GM19468 (cell line): Measurements from ENCODE around the gene PARD3B.

Experiments
- ATAC-seq: cut with Tn5 transposase; IDR thresholded peaks from one replicate; pipeline ENCODE4 v1.9.1; 2021; ENCODE audit warnings: mild to moderate bottlenecking, moderate library complexity, moderate number of reproducible peaks; ENCODE audit not compliant: unreplicated experiment; ENCODE audit errors: extremely low read depth

PARD3B gene

DNA sequence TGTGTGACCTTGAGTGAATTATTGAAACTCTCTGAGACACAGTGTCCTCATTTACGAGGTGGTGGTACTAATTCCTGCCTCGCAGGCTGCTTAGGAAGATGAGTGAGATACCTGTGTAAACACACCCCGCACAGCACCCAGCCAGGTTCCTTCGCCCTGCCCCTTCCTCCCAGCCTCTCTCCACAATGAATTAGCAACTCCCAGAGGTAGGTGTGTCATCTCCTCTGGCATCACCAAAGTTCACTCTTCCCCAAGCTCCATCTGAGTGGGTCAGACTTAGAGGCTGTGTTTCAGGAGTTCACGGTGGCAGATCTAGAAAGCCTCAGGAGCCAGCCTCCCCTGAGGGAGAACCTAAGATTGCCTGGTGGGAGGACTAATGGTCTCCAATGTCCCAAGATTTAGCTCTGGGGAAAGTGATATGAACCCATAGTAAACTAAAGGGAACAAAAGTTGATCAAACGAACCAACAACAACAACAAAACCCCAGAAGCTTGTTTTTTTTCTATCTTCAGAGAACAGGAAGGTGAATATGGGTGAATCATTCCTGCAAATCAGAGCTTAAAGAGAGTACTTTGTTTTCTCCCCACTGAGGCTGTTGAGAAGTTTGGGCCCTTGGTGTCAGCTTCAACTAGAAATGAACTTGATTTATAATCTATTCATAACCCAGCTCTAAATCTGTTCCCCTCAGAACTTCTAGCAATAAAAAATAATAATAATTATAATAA, 1092.7 kb downstream of the PARD3B start:
- ATAC-seq = no peak

GRCh38 chr2:205640716-205641115, 1095.4 kb downstream of the PARD3B start:
- ATAC-seq = no peak

GRCh38 chr2:205642599-205643356, 1097.5 kb downstream of the PARD3B start:
- no peak for ATAC-seq

GRCh38 chr2:205643391-205643885, 1098.2 kb downstream of the PARD3B start:
- no peak for ATAC-seq

GRCh38 chr2:205644018-205644417, 1098.7 kb downstream of the PARD3B start:
- ATAC-seq = no peak

DNA sequence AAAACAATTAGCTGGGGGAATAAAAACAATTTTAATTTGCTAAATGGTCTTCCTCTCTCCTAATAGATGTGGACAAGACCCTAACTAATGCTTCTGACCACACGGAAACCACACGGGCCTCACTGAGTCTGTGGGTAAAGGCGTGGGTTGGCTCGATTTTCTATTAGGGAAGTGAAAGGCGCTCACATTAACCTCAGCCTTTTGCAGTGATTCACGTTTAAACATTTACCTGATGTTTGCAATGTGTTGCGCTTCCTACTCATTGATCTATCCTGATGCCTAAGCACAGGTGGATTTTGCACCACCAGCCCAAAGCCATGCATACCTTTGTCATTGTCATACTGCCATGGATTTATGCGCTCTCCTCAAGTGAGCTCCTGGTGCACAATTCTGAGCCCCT, 1101.4 kb downstream of the PARD3B start:
- ATAC-seq = peak; percentile 98

DNA sequence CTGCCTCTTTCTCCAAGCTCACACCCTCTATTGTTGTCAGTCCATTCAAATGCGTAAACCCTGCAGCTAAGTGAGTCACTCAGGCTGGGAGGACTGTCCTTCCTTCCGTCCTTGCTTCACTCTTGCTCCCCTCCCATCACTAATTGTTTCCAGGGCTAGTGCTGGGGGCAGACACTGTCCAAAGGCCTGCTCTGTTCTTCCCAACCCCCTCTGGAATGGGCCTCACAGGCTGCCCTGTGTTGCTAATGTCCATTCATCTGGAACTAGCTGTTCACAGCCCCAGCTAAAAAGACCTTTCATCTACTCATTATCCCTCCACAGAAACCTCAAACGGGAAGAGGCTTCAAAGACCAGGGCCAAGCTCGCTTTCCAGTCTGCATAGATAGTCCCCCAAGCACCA, 1105.2 kb downstream of the PARD3B start:
- ATAC-seq = no peak

- ATAC-seq = no peak
Measured at GRCh38 chr2:205650931-205651330, 1105.7 kb downstream of the PARD3B start.

- no peak for ATAC-seq
Measured at GRCh38 chr2:205651719-205652118, 1106.4 kb downstream of the PARD3B start.

DNA sequence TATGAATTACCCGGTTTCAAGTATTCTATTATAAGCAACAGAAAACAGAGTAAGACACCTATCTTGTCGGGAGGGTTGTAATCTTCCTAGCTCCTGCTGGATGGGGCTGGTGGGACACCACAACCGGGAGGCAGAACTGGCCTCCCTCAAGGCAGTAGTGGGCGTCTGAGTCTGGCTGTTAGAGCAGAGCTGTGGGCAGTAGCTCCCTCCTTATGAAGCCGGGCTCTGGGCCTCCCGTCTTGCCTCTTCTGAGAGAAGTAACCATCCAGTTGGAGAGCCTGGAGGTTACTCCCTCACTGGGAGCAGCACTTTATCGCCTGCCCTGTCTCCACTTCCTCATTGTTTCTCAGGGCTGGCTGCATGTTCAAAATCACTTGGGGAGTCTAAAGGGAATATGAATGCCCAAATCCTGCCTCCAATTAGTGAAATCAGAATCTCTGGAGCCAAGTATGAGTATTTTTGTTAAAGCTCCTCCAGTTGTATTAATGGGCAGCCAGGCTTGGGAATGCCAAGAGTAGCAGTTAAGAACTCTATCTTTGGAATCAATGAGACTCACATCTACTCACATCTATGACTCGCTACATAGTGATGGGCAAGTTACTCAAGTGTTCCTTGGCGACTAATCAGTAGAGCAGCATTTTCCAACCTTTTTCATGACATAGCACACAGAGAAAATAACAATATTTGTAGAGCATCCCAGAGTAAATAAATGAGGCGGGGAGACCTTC, 1109.8 kb downstream of the PARD3B start:
- no peak for ATAC-seq

DNA sequence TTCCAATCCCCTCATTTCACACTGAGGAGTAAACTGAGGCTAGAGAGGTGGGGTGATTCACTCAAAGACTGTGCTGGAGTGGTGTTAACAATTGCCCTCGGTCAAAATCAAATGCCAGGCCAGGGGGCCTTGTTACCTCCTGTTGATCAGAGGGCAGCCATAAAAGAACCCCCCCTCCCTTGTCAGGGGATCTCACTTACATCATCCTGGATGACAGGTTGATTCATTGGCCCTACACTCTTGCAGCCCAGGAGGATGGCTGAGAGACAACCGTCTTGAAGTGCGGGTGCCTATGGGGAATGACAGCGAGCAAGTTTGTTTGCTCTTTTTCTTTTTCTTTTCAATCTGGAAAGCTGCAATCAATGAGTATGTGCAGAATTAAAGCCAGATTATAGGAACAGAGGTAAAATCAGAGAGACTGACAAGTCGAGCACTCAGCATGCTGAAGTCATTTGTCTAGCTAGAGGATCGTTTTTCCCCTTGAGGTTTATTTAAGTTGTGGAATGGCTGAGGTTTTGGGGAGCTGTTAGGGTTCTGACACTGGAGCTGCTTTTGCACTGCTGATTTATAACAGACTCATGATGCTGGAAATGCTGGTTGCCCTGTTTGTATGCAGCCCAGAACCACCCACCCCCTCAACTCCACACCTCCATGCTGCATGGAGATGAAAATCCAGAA, 1110.6 kb downstream of the PARD3B start:
- no peak for ATAC-seq

GRCh38 chr2:205656461-205656860, 1111.2 kb downstream of the PARD3B start:
- no peak for ATAC-seq

- ATAC-seq = no peak
Measured at GRCh38 chr2:205656941-205657340, 1111.7 kb downstream of the PARD3B start.

DNA sequence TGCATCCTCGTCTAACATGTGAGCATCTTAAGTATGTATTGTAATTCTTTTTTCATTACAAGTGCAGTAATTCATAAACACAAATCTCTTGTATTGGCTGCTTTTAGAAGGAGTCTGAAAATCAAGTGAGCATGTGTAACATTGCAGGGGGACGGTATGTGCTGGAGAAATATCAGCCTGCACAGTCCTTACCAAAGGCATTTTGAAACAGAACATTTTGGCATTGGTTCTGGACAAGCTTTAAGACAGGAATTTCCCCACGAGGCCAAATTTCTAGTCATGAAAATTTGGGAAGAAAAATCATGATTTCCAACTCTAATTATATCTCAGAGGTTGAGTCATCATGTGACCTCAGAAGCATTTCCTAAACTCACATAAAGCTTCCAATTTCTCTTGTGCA, 1112.3 kb downstream of the PARD3B start:
- no peak for ATAC-seq

DNA sequence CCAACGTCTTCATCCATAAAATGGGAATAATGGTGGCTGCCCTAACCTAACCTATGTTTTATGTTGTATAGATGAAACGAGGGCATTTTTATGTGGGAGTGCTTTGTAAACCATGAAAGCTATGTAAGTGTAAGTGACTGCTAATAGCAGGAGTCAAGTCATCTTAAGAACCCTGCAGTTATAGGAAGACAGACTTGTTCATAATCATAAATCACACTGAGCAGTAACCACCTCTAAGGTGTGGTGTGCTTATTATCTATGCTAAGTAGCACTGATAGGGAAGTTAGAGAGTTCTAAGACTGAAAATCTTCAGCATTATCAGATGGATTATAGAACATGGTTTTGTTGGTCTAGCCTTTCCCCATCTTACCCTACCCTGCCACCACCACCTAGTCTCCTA, 1112.8 kb downstream of the PARD3B start:
- no peak for ATAC-seq

DNA sequence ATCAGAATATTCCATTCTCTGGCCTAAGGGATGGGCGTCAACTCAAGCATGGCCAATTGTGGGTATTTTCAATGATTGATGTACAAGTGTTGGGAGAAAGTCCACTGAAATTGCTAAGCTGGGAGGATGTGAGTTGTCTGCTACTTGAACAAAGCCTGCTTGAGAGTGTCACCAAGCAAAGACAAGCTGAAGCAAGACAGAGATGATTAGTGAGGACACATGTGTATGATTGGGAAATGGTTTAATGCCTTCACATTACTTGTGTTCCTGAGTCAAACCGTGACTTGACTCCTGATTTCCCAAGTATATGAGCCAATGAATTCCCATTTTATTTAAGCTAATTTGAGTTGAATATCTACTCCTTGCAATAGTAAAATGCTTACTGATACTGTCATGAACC, 1113.3 kb downstream of the PARD3B start:
- no peak for ATAC-seq

DNA sequence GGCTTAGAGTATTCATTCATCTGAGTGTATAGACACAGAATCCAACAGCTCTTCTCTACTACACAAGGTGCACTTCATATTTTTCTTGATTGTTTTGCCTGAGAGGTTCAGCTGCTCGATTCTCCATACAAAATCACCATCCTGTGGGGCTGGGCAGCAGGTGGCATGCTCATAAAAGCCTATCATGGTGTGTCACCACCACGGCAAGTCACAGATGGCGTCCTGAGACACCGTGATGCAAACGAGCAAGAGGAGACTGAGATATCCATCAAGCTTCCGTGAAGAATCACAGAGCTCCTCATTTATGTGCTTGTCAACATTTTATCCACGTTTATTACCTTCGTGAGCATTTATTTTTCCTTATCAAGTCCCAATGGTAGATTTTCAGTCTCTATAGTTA, 1114.6 kb downstream of the PARD3B start:
- no peak for ATAC-seq

DNA sequence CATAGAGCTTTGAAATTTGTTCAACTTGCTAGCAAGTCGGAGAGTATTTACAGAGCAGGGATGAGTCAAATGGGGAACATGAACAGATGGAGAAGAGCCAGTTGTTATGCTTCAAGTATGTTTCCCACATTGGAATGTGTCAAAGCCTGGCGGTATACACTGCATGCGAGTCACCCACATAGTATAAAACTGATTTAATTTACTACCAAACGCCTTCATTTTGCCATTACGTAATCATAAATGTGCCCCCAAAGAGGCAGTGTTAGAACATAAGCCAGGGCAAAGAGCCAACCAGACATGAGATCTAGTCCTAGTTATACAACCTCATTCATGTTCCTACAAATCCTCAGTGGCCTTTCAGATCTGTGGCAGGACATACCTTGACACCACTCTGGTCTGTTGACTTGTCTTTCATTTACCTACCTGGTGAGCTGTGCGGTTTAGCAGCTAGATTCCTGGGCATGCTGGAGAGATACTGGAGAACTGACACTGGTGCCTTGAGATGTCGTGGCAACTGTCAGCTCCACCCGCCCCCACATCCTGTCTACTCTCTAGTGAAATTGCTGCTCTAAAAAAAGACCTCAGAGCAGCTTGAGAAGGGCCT, 1115.3 kb downstream of the PARD3B start:
- ATAC-seq = no peak

- ATAC-seq = no peak
Measured at GRCh38 chr2:205661281-205661680, 1116.0 kb downstream of the PARD3B start.
